ENCODE data around the gene NXPH2.
"Not testable (repeated sequence)": the region's sequence is repeated elsewhere in the genome, so short reads cannot be mapped to it uniquely, and the experiment has no call there.

Gene NXPH2

GRCh38 chr2:138707392-138708074, 72.7 kb downstream of the NXPH2 start:
- no peak for DNase-seq

DNA sequence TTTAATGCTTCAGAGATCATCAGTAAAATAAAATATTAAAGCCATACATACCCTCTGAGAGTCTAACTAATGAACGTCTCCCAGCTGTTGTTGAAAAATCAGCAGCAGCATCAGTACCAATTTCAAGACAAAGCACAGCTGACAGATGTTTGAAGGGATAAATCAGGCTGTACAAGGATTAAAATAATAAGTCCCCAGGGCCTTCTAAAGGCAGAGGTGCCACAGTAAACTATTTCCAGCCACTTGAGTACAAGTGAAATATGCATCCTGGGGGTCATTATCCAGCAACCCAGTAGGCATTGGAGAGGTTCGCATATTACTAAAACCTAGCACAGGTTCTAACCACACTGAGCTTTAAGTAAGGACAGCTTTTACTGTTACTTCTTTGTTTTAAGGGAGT, 76.9 kb downstream of the NXPH2 start:
- DNase-seq: no peak

- DNase-seq: no peak
Measured at GRCh38 chr2:138700716-138701115, 79.5 kb downstream of the NXPH2 start.

GRCh38 chr2:138699421-138699820, 80.8 kb downstream of the NXPH2 start:
- no peak for DNase-seq

GRCh38 chr2:138698428-138698827, 81.8 kb downstream of the NXPH2 start:
- DNase-seq: no peak

GRCh38 chr2:138691667-138692066, 88.5 kb downstream of the NXPH2 start:
- DNase-seq: no peak

GRCh38 chr2:138689705-138690104, 90.5 kb downstream of the NXPH2 start:
- no peak for DNase-seq

- DNase-seq: no peak
Measured at GRCh38 chr2:138682163-138682562, 98.0 kb downstream of the NXPH2 start.

- DNase-seq: no peak
Measured at GRCh38 chr2:138677221-138677620, 103.0 kb downstream of the NXPH2 start.

DNA sequence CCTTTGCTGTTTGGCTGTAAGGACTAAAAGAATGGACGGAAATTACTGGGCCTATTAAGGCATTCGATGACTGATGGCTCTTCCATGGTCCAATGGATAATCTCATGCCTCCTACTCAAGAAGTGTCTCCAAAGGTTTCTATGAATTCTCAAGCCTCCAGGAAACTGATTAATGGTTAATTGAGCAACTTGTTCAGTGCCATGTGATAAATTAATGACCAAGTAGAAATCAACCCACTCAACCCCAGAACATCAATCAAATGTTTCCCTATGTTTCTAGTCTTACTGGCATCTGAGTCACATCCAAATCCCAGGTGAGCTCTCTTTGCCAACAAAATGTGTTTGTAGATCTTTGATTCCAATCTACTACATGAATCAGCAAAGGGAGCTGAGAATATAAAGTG, 103.6 kb downstream of the NXPH2 start:
- DNase-seq: no peak

GRCh38 chr2:138671566-138671965, 108.6 kb downstream of the NXPH2 start:
- DNase-seq: no peak

GRCh38 chr2:138670734-138671133, 109.5 kb downstream of the NXPH2 start:
- DNase-seq: no peak

DNA sequence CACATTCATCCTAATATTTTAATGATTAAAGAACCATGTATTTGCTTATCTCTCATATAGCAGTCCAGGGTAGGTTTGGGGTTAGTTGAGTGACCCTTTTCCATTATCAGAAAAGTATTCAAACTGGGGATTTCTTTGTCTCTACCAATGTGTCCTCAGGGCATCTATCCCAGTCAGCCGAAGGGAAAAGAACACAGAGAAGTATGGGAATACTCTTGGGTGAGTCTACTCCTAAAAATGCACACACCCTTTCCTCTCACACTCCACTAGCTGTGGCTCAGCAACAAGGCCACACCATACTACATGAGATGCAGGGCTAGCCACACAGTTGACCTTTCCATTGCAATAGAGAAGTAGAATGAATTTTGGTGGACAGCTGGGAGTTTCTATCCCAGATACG, 114.3 kb downstream of the NXPH2 start:
- no peak for DNase-seq

- no peak for DNase-seq
Measured at GRCh38 chr2:138658187-138658894, 121.8 kb downstream of the NXPH2 start.

DNA sequence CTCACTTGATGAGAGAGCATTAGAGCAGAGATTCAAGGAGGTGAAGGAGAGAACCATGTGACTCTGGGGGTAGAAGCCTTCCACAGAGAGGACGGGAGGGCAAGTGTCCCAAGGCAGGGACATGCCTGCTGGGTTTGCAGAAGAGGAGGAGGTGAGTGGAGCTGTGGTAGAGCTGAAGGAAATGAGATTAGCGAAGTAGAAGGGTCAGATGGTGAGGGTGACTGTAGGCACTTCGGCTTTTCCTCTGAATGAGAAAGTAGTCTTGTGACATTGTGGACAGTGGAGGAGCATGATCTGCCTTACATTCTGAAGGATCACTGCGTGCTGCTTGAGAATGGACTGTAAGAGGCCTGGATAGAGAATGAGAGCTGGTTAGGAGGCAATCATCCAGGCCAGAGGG, 126.0 kb downstream of the NXPH2 start:
- no peak for DNase-seq

DNA sequence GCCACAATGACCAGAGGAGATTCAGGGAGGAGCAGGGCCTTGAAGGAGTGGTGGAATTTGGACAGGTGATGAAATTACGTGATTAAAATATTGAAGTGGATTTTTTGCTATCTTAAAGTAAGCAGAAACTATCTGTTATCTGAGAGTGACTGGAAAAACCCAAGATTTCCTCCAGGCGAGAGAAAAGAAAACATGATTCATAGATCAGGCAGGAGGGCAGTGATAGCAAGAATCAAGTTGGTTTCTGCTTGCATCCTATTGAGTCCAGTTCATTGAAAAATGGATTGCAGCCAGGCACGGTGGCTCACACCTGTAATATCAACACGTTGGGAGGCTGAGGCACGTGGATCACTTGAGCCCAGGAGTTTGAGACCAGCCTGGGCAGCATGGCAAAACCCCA, 127.8 kb downstream of the NXPH2 start:
- no peak for DNase-seq

GRCh38 chr2:138649571-138649970, 130.6 kb downstream of the NXPH2 start:
- DNase-seq: no peak

DNA sequence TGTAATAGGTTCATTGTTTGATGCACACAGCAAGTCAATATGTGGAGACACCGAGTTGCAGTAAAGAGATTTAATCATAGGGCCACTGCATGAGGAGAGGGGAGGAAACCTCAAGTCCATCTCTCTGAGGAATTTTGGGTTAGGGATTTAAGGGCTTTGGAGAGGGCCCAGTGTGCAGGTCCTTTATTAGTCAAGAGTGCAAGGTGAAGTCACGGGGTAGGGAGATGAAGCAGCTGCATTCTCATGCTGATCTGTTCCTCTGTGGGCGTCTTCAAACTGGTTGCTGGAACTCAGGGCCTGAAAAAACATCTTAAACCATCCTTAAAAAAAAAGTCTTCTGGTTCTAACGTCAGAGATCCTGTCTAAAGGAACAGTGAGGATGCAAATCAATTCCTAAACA, 131.6 kb downstream of the NXPH2 start:
- DNase-seq: no peak

DNA sequence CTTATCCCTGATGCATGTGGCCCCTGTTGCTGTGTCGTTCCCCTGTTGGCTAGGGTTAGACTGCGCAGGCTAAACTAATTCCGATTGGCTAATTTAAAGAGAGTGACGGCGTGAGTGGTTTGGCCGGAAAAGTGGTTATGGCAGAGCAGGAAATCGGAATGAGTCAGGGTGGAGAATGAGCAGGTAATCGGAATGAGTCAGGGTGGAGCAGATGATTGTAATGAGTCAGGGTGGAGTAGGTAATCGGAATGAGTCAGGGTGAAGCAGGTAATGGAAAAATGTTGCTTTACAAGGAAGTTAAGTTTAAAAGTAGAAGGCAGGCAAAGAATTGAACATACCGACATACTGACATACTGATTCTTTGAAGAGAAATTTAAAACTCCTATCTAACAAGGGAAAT, 135.4 kb downstream of the NXPH2 start:
- not testable (repeated sequence) for DNase-seq

DNA sequence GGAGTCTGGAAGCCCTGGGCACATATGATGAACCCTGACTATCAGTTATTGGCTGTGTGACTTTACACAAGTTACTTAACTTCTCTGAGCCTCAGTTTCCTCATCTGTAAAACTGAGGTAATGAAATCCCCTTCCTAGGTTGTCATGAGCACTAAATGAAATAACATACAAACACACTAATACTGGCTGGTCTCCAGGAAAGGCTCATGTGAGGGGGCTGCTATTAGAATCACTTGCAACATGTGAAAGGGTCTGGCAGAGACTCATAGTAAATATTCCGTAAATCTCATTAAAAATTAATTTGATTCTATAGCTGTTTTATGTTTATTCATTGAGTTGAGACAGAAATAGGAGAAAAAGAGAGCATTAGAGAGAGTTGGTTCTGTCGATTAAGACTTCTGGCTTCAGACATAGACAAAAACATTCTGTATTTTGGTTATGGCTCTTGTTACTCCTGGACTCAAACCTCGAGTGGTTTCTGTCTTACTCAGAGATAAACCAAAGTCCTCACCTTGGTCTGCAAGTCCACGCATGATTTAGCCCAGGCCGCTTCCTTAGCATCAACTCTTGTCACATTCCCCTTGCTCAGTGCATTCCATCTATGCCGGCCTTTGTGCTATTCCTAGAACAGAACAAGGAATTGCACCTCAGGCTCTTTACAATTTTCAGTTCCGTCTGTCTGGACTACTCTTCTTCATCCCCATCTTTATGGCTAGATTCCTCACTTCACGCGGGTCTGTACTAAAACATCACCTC, 139.1 kb downstream of the NXPH2 start:
- no peak for DNase-seq

- DNase-seq: no peak
Measured at GRCh38 chr2:138637686-138638085, 142.5 kb downstream of the NXPH2 start.

DNA sequence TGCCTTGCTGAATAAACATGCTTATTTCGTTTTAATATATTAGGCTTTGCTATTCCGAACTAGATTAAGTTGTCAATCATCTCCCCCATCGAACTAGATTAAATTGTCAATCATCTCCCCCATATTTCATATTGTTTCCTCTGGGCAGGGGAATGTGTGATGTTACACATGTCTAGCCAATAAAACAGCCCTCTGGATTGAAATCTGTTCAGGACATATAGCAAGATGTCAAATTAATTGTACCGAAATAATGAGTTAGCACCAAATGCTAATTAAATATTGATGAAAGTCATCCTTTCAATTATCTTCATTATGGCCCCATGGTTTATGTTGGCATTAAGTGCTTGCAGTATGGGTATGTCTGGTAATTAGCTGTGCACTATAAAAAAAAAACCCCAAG, 143.1 kb downstream of the NXPH2 start:
- no peak for DNase-seq

DNA sequence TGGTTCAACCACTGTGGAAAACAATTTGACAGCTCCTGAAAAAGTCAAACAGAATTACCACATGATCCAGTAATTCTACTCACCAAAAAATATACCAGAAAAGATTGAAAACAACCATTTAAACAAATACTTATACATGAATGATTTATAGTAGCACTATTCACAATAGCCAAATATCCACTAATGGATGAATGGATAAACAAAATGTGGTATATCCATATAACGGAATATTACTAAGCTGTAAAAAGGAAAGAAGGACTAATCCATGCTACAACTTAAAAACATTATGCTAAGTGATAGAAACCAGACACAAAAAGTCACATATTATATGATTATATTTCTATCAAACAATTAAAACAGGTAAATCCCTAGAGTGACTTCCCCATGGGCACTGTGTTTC, 147.1 kb downstream of the NXPH2 start:
- no peak for DNase-seq

DNA sequence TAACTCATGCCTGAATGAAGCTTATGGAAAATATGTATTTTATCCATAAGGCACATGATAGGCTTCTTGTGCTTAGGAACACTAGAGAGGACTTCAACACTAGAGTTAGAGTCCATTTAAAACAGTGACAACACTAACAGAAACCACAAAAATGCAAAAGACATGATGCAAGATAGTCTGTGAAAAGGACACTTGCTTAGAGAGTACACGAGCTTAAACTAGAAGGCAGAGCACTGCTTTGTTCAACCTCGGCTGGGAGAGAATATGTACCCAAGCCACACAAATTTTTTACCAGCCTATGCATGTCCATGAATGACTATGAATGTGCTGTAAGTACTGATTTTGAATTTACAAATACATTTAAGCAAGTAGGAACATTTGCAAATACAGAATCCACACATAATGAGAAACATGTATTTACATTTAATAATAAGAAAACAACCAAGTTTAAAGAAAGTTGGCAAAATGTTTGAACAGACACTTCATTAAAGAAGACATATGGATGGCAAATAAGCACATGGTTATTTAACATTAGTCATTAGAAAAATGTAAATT, 148.0 kb downstream of the NXPH2 start:
- no peak for DNase-seq
